GM12878 (cell line): ENCODE data around the gene HRC. TPM values are rescaled to one million over a fixed set of nuclear protein-coding genes. Genes with fewer than 3 reads are reported as not detected.

Source experiments
- BCLAF1 ChIP-seq: fragments of 450-650 bp; IDR thresholded peaks from 2 replicates; pipeline ENCODE4 v1.6.1; 2017; ENCODE audit warnings: antibody characterized with exemption, mild to moderate bottlenecking, moderate library complexity
- BRCA1 ChIP-seq: IDR thresholded peaks from 2 replicates; pipeline ENCODE4 v1.6.1; 2011; ENCODE audit warnings: low read depth, low read length, improper control_type of control experiment
- DPF2 ChIP-seq: fragments of 450-650 bp; IDR thresholded peaks from 2 replicates; pipeline ENCODE4 v1.6.1; 2017; ENCODE audit warnings: mild to moderate bottlenecking
- FOXK2 ChIP-seq: fragments of 450-650 bp; IDR thresholded peaks from 2 replicates; pipeline ENCODE4 v1.6.1; 2017; ENCODE audit warnings: mild to moderate bottlenecking, moderate library complexity
- GATAD2B ChIP-seq: fragments of 450-650 bp; conservative IDR thresholded peaks from 2 replicates; pipeline ENCODE4 v1.6.1; 2017; ENCODE audit warnings: low read depth, mild to moderate bottlenecking, moderate library complexity
- HDAC2 ChIP-seq: fragments of 200-600 bp; sonication (generic); IDR thresholded peaks from 2 replicates; pipeline ENCODE4 v1.6.1; 2017
- HDGF ChIP-seq: fragments of 450-650 bp; IDR thresholded peaks from 2 replicates; pipeline ENCODE4 v1.6.1; 2016; ENCODE audit warnings: antibody characterized with exemption
- IRF4 ChIP-seq: IDR thresholded peaks from 2 replicates; pipeline ENCODE4 v1.6.1; 2011; ENCODE audit warnings: low read depth, low read length
- POLR2A ChIP-seq: IDR thresholded peaks from 2 replicates; pipeline ENCODE4 v1.6.1; 2011; ENCODE audit warnings: low read depth, mild to moderate bottlenecking, low read length
- POU2F2 ChIP-seq: IDR thresholded peaks from 3 replicates; pipeline ENCODE4 v1.6.1; 2011; ENCODE audit warnings: low read depth, mild to moderate bottlenecking, low read length, borderline replicate concordance
- RELB ChIP-seq: fragments of 450-650 bp; IDR thresholded peaks from 2 replicates; pipeline ENCODE4 v1.6.1; 2017; ENCODE audit warnings: low read depth, mild to moderate bottlenecking, moderate library complexity
- SKIL ChIP-seq: fragments of 450-650 bp; IDR thresholded peaks from 2 replicates; pipeline ENCODE4 v1.6.1; 2017; ENCODE audit warnings: mild to moderate bottlenecking, low read depth, inconsistent platforms; ENCODE audit not compliant: poor library complexity, severe bottlenecking
- SP1 ChIP-seq: IDR thresholded peaks from one replicate; pipeline ENCODE4 v1.6.1; 2011; ENCODE audit warnings: low read depth, low read length
- STAT1 ChIP-seq: fragments of 450-650 bp; conservative IDR thresholded peaks from 2 replicates; pipeline ENCODE4 v1.6.1; 2014; ENCODE audit warnings: antibody characterized with exemption, mild to moderate bottlenecking
- TCF12 ChIP-seq: IDR thresholded peaks from 2 replicates; pipeline ENCODE4 v1.6.1; 2011; ENCODE audit warnings: low read depth, mild to moderate bottlenecking, low read length
- YY1 ChIP-seq: IDR thresholded peaks from 2 replicates; pipeline ENCODE4 v1.6.1; 2011; ENCODE audit warnings: low read depth, mild to moderate bottlenecking, low read length
- ZNF207 ChIP-seq: fragments of 450-650 bp; IDR thresholded peaks from 2 replicates; pipeline ENCODE4 v1.6.1; 2014; ENCODE audit warnings: antibody characterized with exemption, mild to moderate bottlenecking, borderline replicate concordance
- polyA plus RNA-seq, 11 experiments: library from polyadenylated mRNA; depleted of rRNA in 4 of 11; unstranded in 6 of 11; stranded (reverse) in 5 of 11; fragments of >200 nt; fragmentation: Nextera tagmentation in 4 of 11; fragmentation: Illumina TruSeq in 1 of 11; extraction: Ambion mirVana in 4 of 11; extraction: Trizol in 1 of 11; gene quantifications; 1 replicate in 1 of 11; 2 replicates in 10 of 11; pipeline versions ENCODE4 v1.2.1 to v1.2.3, GENCODE V29; 2011 to 2016; ENCODE audit warnings: inconsistent platforms in 2 of 11, missing spikeins in 2 of 11, low read depth in 1 of 11
- total RNA-seq, 4 experiments: library from RNA; depleted of rRNA in 3 of 4; stranded (reverse); fragments of >200 nt in 3 of 4; fragmentation: Illumina TruSeq in 1 of 4; extraction: Trizol in 1 of 4; gene quantifications; 2 replicates each; pipeline versions ENCODE4 v1.2.1 to v1.2.3, GENCODE V29; 2013 to 2021
- TF ChIP-seq, protein P1 (sequence below): IDR thresholded peaks from 2 replicates; pipeline ENCODE4 v1.6.1; 2012; ENCODE audit warnings: low read depth, low read length, improper control_type of control experiment
- TF ChIP-seq, protein P2 (sequence below): fragments of 150-350 bp; IDR thresholded peaks from 2 replicates; pipeline ENCODE4 v1.6.1; 2016; ENCODE audit warnings: low read depth, low read length

HRC gene
- total and polyA plus RNA-seq, 10 of the 15 experiments (the other 5 are each of a cell fraction or from before 2014, with no cell fraction given): 0.10 TPM; not detected in 9

DNA sequence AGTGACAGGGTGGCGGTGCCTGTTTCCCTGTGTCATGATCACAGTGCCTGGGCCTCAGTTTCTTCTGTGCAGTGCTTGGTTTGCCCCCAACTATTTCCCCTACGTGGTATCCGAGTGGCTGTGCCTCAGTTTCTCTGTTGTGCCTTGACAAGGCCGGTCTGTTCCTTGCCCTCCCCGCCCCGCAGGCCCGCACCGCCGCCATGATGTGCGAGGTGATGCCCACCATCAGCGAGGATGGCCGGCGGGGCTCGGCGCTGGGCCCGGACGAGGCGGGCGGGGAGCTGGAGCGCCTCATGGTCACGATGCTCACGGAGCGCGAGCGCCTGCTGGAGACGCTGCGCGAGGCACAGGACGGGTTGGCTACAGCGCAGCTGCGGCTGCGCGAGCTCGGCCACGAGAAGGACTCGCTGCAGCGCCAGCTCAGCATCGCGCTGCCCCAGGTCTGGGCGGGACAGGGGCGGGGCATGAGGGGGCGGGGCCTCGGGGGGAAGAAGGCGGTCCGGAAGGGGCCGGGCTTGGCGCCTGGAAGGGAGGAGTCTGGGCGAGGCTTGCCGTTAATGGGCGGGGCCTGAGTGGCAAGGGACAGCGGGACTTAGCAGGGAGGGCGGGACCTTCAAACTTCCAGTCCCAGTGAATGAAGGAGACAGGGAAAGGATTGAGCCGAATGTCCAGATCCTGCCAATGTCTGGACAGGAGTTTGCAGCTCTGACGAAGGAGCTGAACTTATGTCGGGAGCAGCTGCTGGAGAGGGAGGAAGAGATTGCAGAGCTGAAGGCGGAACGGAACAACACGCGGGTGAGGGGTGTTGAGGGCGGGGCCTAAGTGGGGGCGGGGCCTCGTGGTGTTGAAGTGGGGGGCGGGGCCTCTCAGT, 27.3 kb downstream of the HRC start (continued):
- TF ChIP-seq, protein P1, sequence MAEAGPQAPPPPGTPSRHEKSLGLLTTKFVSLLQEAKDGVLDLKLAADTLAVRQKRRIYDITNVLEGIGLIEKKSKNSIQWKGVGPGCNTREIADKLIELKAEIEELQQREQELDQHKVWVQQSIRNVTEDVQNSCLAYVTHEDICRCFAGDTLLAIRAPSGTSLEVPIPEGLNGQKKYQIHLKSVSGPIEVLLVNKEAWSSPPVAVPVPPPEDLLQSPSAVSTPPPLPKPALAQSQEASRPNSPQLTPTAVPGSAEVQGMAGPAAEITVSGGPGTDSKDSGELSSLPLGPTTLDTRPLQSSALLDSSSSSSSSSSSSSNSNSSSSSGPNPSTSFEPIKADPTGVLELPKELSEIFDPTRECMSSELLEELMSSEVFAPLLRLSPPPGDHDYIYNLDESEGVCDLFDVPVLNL: peak; percentile 89
- TF ChIP-seq SP1: peak; percentile 39
- 0 out of 2 replicates have a peak, but pooled peaks have one; percentile 24 for TF ChIP-seq TCF12
- TF ChIP-seq POU2F2: no peak
- TF ChIP-seq DPF2: no peak
- no peak for TF ChIP-seq IRF4
- TF ChIP-seq HDAC2: no peak
- no peak for TF ChIP-seq FOXK2
- no peak for TF ChIP-seq RELB
- TF ChIP-seq HDGF: peak; percentile 46; the same call in 1 of the 2 replicates
- no peak for TF ChIP-seq GATAD2B
- TF ChIP-seq, protein P2, sequence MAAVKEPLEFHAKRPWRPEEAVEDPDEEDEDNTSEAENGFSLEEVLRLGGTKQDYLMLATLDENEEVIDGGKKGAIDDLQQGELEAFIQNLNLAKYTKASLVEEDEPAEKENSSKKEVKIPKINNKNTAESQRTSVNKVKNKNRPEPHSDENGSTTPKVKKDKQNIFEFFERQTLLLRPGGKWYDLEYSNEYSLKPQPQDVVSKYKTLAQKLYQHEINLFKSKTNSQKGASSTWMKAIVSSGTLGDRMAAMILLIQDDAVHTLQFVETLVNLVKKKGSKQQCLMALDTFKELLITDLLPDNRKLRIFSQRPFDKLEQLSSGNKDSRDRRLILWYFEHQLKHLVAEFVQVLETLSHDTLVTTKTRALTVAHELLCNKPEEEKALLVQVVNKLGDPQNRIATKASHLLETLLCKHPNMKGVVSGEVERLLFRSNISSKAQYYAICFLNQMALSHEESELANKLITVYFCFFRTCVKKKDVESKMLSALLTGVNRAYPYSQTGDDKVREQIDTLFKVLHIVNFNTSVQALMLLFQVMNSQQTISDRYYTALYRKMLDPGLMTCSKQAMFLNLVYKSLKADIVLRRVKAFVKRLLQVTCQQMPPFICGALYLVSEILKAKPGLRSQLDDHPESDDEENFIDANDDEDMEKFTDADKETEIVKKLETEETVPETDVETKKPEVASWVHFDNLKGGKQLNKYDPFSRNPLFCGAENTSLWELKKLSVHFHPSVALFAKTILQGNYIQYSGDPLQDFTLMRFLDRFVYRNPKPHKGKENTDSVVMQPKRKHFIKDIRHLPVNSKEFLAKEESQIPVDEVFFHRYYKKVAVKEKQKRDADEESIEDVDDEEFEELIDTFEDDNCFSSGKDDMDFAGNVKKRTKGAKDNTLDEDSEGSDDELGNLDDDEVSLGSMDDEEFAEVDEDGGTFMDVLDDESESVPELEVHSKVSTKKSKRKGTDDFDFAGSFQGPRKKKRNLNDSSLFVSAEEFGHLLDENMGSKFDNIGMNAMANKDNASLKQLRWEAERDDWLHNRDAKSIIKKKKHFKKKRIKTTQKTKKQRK: no peak
- TF ChIP-seq SKIL: no peak
- TF ChIP-seq ZNF207: peak; percentile 69; the same call in 1 of the 2 replicates
- no peak for TF ChIP-seq BRCA1
- TF ChIP-seq YY1: no peak
- 0 out of 2 replicates have a peak, but pooled peaks have one; percentile 20 for TF ChIP-seq STAT1
- TF ChIP-seq POLR2A: peak; percentile 70
- TF ChIP-seq BCLAF1: no peak
